A549 (cell line): Measurements from ENCODE around the gene CFAP77. TPM values are rescaled to one million over a fixed set of nuclear protein-coding genes. Genes with fewer than 3 reads are reported as not detected.

ENCODE experiments used
- ATAC-seq, 2 experiments: fragments of 200-7000 bp in 1 of 2; fragments of >200 bp in 1 of 2; cut with Nextera tagmentation in 1 of 2; cut with Tn5 transposase in 1 of 2; 3 replicates each; pipeline versions ENCODE4 v1.8.0 to v1.9.1; 2018 to 2020; ENCODE audit warnings: mild to moderate bottlenecking in 1 of 2, moderate library complexity in 1 of 2
- CTCF ChIA-PET: fragments of 300-600 bp; sonication (Branson Sonifier 250); formaldehyde crosslinking; extraction: SDS; loops from one replicate; lab custom pipeline; 2021; ENCODE audit warnings: antibody characterized with exemption, inconsistent platforms; lab: Yijun Ruan, JAX
- POLR2A ChIA-PET: fragments of 350-600 bp; formaldehyde crosslinking; extraction: SDS; loops from one replicate; lab custom pipeline; 2021; ENCODE audit warnings: antibody characterized with exemption, inconsistent platforms; lab: Yijun Ruan, JAX
- DNase-seq, 2 experiments: peaks; one replicate each; pipeline versions ENCODE4 v3.0.0 to v3.0.0-alpha.2; 2011 to 2016; ENCODE audit warnings: low read depth in 1 of 2, low spot score in 1 of 2
- FAIRE-seq: peaks from 2 replicates; lab custom pipeline; 2011; peaks lifted over from hg19 to GRCh38; lab: Jason Lieb, UNC
- H3K27ac ChIP-seq, 2 experiments: fragments of >200 bp; sonication (Bioruptor Twin); formaldehyde crosslinking; 3 replicates each; pipeline ENCODE4 v1.5.1; 2016 to 2017
- H3K4me1 ChIP-seq: fragments of >200 bp; sonication (Bioruptor Twin); formaldehyde crosslinking; 3 replicates; pipeline ENCODE4 v1.6.1; 2016
- H3K4me2 ChIP-seq: fragments of >200 bp; sonication (Bioruptor Twin); formaldehyde crosslinking; 3 replicates; pipeline ENCODE4 v1.6.1; 2016
- H3K4me3 ChIP-seq: fragments of >200 bp; sonication (Bioruptor Twin); formaldehyde crosslinking; 3 replicates; pipeline ENCODE4 v1.5.1; 2016
- H3K9me3 ChIP-seq: fragments of >200 bp; sonication (Bioruptor Twin); formaldehyde crosslinking; 3 replicates; pipeline ENCODE4 v1.6.1; 2016
- ATOH8 ChIP-seq: fragments of 250-450 bp; sonication (Bioruptor Pico); IDR thresholded peaks from 2 replicates; pipeline ENCODE4 v1.5.0; 2020; ENCODE audit warnings: low read depth, mild to moderate bottlenecking, moderate library complexity
- BHLHE40 ChIP-seq: IDR thresholded peaks from 2 replicates; pipeline ENCODE4 v1.6.1; 2012; ENCODE audit warnings: low read depth, low read length, inconsistent platforms
- CBX8 ChIP-seq: fragments of 200-600 bp; sonication (generic); IDR thresholded peaks from 2 replicates; pipeline ENCODE4 v1.6.1; 2016
- CHD2 ChIP-seq: fragments of 150-350 bp; IDR thresholded peaks from 2 replicates; pipeline ENCODE4 v1.6.1; 2014; ENCODE audit warnings: low read length; ENCODE audit not compliant: partially characterized antibody
- CHD4 ChIP-seq: fragments of 200-600 bp; sonication (generic); IDR thresholded peaks from 2 replicates; pipeline ENCODE4 v1.6.1; 2016; ENCODE audit warnings: antibody characterized with exemption, mild to moderate bottlenecking, borderline replicate concordance
- FOSB ChIP-seq: fragments of 250-450 bp; sonication (Bioruptor Pico); IDR thresholded peaks from 2 replicates; pipeline ENCODE4 v1.5.0; 2020; ENCODE audit warnings: mild to moderate bottlenecking, moderate library complexity
- FOSL2 ChIP-seq, 2 experiments: fragments of 450-650 bp in 1 of 2; fragments of >200 bp in 1 of 2; sonication (Bioruptor Twin) in 1 of 2; formaldehyde crosslinking; IDR thresholded peaks; 2 replicates each; pipeline versions ENCODE4 v1.5.0 to v1.6.1; 2016 to 2020; ENCODE audit warnings: mild to moderate bottlenecking in 1 of 2, moderate library complexity in 1 of 2
- FOXS1 ChIP-seq: fragments of 250-450 bp; sonication (Bioruptor Pico); IDR thresholded peaks from 2 replicates; pipeline ENCODE4 v1.5.0; 2020; ENCODE audit warnings: mild to moderate bottlenecking, moderate library complexity
- GATA3 ChIP-seq: IDR thresholded peaks from 2 replicates; pipeline ENCODE4 v1.6.1; 2012; ENCODE audit warnings: borderline replicate concordance
- HDAC2 ChIP-seq: fragments of 200-600 bp; sonication (generic); IDR thresholded peaks from 2 replicates; pipeline ENCODE4 v1.6.1; 2016
- HEYL ChIP-seq: fragments of 250-450 bp; sonication (Bioruptor Pico); IDR thresholded peaks from 2 replicates; pipeline ENCODE4 v1.8.0; 2021; ENCODE audit warnings: mild to moderate bottlenecking, moderate library complexity
- HOXB13 ChIP-seq: fragments of 250-450 bp; sonication (Bioruptor Pico); IDR thresholded peaks from 2 replicates; pipeline ENCODE4 v1.5.0; 2020; ENCODE audit warnings: low read depth, mild to moderate bottlenecking, moderate library complexity
- JUNB ChIP-seq: fragments of >200 bp; sonication (Bioruptor Twin); formaldehyde crosslinking; IDR thresholded peaks from 2 replicates; pipeline ENCODE4 v1.6.1; 2016
- KDM5A ChIP-seq: fragments of 200-600 bp; sonication (generic); IDR thresholded peaks from 2 replicates; pipeline ENCODE4 v1.6.1; 2016; ENCODE audit warnings: antibody characterized with exemption, mild to moderate bottlenecking
- MAFK ChIP-seq: fragments of 450-650 bp; IDR thresholded peaks from 2 replicates; pipeline ENCODE4 v1.6.1; 2014; ENCODE audit not compliant: partially characterized antibody
- MYC ChIP-seq: IDR thresholded peaks from 2 replicates; pipeline ENCODE4 v1.6.1; 2012; ENCODE audit warnings: mild to moderate bottlenecking, inconsistent platforms, low read length, improper control_type of control experiment, borderline replicate concordance
- NFE2L2 ChIP-seq: fragments of 150-350 bp; conservative IDR thresholded peaks from 2 replicates; pipeline ENCODE4 v1.6.1; 2014; ENCODE audit warnings: low read length
- NR3C1 ChIP-seq: fragments of >200 bp; sonication (Bioruptor Twin); formaldehyde crosslinking; IDR thresholded peaks from 3 replicates; pipeline ENCODE4 v1.6.1; 2017
- POLR2A ChIP-seq: IDR thresholded peaks from 2 replicates; pipeline ENCODE4 v1.6.1; 2012; ENCODE audit warnings: mild to moderate bottlenecking, low read length
- POLR2AphosphoS2 ChIP-seq: conservative IDR thresholded peaks from 2 replicates; pipeline ENCODE4 v1.6.1; 2012; ENCODE audit warnings: low read length, improper control_type of control experiment, inconsistent platforms
- RAD21 ChIP-seq, 2 experiments: fragments of >200 bp in 1 of 2; sonication (Bioruptor Twin) in 1 of 2; formaldehyde crosslinking in 1 of 2; IDR thresholded peaks in 1 of 2; conservative IDR thresholded peaks in 1 of 2; 2 replicates in 1 of 2; 3 replicates in 1 of 2; pipeline ENCODE4 v1.6.1; 2012 to 2018; ENCODE audit warnings: inconsistent platforms in 1 of 2
- RARB ChIP-seq: fragments of 250-450 bp; sonication (Bioruptor Pico); IDR thresholded peaks from 2 replicates; pipeline ENCODE4 v1.8.0; 2021; ENCODE audit warnings: mild to moderate bottlenecking, moderate library complexity
- RFX5 ChIP-seq: fragments of 450-650 bp; IDR thresholded peaks from 2 replicates; pipeline ENCODE4 v1.7.1; 2014; ENCODE audit warnings: antibody characterized with exemption, mild to moderate bottlenecking, moderate library complexity
- RNF2 ChIP-seq: fragments of 200-600 bp; sonication (generic); IDR thresholded peaks from 2 replicates; pipeline ENCODE4 v1.6.1; 2016; ENCODE audit warnings: low read depth, mild to moderate bottlenecking, antibody characterized with exemption, moderate library complexity, borderline replicate concordance
- SMC3 ChIP-seq: fragments of >200 bp; sonication (Bioruptor Twin); formaldehyde crosslinking; IDR thresholded peaks from 3 replicates; pipeline ENCODE4 v1.6.1; 2018; ENCODE audit warnings: inconsistent platforms
- WGBS: methylation state at CpG from one replicate; pipeline ENCODE4 v1.1.6; 2017; ENCODE audit errors: missing lambda C conversion rate; 5-methylcytosine and 5-hydroxymethylcytosine counted together
- polyA plus RNA-seq, 4 experiments: library from polyadenylated mRNA; depleted of rRNA in 3 of 4; stranded (reverse); fragments of >200 nt; fragmentation: RNase III in 1 of 4; extraction: RNeasy Plus Mini Kit Qiagen cat#74134 plus additional on column Dnase treatment in 1 of 4; gene quantifications; 2 replicates in 3 of 4; 3 replicates in 1 of 4; pipeline ENCODE4 v1.2.3, GENCODE V29; 2011 to 2017
- TF ChIP-seq, protein P1 (sequence below): fragments of >200 bp; sonication (Bioruptor Twin); formaldehyde crosslinking; IDR thresholded peaks from 3 replicates; pipeline ENCODE4 v1.5.1; 2016
- TF ChIP-seq, protein P2 (sequence below): IDR thresholded peaks from 2 replicates; pipeline ENCODE4 v1.6.1; 2012
- TF ChIP-seq, protein P3 (sequence below): fragments of >200 bp; sonication (Bioruptor Twin); formaldehyde crosslinking; IDR thresholded peaks from 2 replicates; pipeline ENCODE4 v1.6.1; 2016

The CFAP77 gene
- polyA plus RNA-seq, 2 of the 4 experiments (the other 2 are of a cell fraction) = 0.05 TPM; not detected in 1

DNA sequence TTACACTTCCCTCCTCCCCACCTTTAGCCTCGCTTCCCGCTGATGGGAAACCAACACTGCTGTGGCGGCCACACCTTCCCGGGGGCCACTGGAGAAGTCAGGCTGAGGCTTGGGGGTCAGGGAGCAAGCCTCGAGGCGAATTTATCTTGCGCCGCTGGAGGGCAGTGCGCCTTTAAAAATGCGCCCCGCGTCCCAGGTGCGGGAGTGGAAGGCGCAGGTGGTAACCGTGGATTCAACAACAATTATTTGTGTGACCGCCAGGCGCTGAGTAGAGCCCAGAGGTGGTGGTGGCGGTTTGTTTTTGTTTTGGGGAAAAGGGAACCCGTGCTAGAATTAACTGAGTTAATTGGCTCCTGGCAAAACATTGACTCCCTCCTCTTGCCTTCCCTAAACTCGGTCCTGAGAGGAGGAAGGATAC, 1.1 kb downstream of the CFAP77 start:
- CTCF ChIA-PET = interaction anchor here (1.0 to 1.7 kb wide), 7 partner anchors 70 to 192 kb away, joined by 3 to 12 read pairs (median 3); no protein-coding TSS in a partner anchor
- Histone ChIP-seq H3K4me2 (peak overlapping the region; percentile 92), H3K4me3 (no peak overlapping the region; the same call in 2 of the 3 replicates), H3K9me3 (peaks cover 15% of the 10 kb centered on the region), H3K4me1 (peaks cover 8% of the 10 kb centered on the region; the same call in 1 of the 3 replicates), H3K27ac (no peak overlapping the region)
- POLR2A ChIA-PET = no interaction called here
- no peak for TF ChIP-seq HOXB13 (CRISPR knock-in tag)
- TF ChIP-seq KDM5A = no peak
- no peak for TF ChIP-seq POLR2A
- no peak for TF ChIP-seq NR3C1
- TF ChIP-seq JUNB = no peak
- peak; percentile 68 for TF ChIP-seq SMC3
- no peak for TF ChIP-seq FOXS1 (CRISPR knock-in tag)
- no peak for TF ChIP-seq CBX8
- TF ChIP-seq RAD21 (conservative IDR thresholded peaks at IDR 0.05 in 1 of 2, IDR thresholded peaks at IDR 0.05 in 1 of 2) = peak; percentile 88 to 90
- TF ChIP-seq BHLHE40 = no peak
- TF ChIP-seq, protein P1, sequence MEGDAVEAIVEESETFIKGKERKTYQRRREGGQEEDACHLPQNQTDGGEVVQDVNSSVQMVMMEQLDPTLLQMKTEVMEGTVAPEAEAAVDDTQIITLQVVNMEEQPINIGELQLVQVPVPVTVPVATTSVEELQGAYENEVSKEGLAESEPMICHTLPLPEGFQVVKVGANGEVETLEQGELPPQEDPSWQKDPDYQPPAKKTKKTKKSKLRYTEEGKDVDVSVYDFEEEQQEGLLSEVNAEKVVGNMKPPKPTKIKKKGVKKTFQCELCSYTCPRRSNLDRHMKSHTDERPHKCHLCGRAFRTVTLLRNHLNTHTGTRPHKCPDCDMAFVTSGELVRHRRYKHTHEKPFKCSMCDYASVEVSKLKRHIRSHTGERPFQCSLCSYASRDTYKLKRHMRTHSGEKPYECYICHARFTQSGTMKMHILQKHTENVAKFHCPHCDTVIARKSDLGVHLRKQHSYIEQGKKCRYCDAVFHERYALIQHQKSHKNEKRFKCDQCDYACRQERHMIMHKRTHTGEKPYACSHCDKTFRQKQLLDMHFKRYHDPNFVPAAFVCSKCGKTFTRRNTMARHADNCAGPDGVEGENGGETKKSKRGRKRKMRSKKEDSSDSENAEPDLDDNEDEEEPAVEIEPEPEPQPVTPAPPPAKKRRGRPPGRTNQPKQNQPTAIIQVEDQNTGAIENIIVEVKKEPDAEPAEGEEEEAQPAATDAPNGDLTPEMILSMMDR = peak; percentile 76
- TF ChIP-seq CHD2 = no peak
- TF ChIP-seq HEYL = no peak
- no peak for TF ChIP-seq RNF2
- no peak for TF ChIP-seq MYC
- no peak for FAIRE-seq
- 3% methylated on average over 20 of the region's 20 CpGs for WGBS
- DNase-seq = peak; percentile 69 to 73
- ATAC-seq = peak; percentile 61 to 77

GRCh38 chr9:132412089-132412488, 2.1 kb downstream of the CFAP77 start:
- peak in 1 of 2 experiments; percentile 16; a peak in 1 of 6 replicates for ATAC-seq
- peaks cover 6% of the 10 kb centered on the region; the same call in 1 of the 3 replicates for H3K4me1 ChIP-seq
- FAIRE-seq = no peak
- peaks cover 15% of the 10 kb centered on the region for H3K9me3 ChIP-seq
- peak in 1 of 2 experiments; percentile 27 for DNase-seq
- 25% methylated on average over 8 of the region's 8 CpGs for WGBS
- ChIA-PET POLR2A (no interaction called here), CTCF (interaction anchor here (0.6 to 3.8 kb wide), 10 partner anchors 20 to 561 kb away, joined by 3 to 28 read pairs (median 4); no protein-coding TSS in a partner anchor)
- H3K4me2 ChIP-seq = no peak overlapping the region
- no peak overlapping the region for H3K27ac ChIP-seq
- H3K4me3 ChIP-seq = no peak overlapping the region
- TF ChIP-seq RAD21 (conservative IDR thresholded peaks at IDR 0.05 in 1 of 2, IDR thresholded peaks at IDR 0.05 in 1 of 2) (peak; percentile 15 to 26; a peak in 1 of 5 replicates), FOSL2 (IDR thresholded peaks at IDR 0.05) (no peak), FOSL2 (CRISPR knock-in tag; IDR thresholded peaks at IDR 0.05) (0 out of 2 replicates have a peak, but pooled peaks have one; percentile 37), POLR2AphosphoS2 (no peak)
- TF ChIP-seq, protein P1 = peak; percentile 31; the same call in 1 of the 3 replicates

DNA sequence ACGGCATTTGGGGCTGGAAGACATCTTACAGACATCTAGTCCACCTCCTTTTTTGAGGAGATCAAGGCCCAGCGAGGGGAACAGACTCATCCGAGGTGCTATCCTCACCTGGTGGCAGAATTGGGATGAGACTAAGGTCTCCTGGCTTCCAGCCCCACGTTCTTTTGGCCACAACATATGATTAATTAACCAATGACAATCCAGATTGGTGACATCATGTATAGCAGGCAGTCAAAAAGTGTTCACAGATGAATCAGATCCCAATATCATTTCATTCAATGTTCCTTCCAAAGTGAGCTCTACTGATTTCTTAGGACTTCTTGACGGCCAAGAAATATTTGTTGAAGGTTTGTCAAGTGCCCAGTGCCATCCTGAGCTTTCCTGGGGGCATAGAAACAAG, 3.9 kb downstream of the CFAP77 start:
- no peak for TF ChIP-seq CHD4
- TF ChIP-seq NFE2L2 = no peak
- no peak for TF ChIP-seq FOSB (CRISPR knock-in tag)
- no peak for TF ChIP-seq GATA3
- TF ChIP-seq RARB (CRISPR knock-in tag) = no peak
- no peak for TF ChIP-seq HDAC2
- no peak for TF ChIP-seq ATOH8
- TF ChIP-seq, protein P2, sequence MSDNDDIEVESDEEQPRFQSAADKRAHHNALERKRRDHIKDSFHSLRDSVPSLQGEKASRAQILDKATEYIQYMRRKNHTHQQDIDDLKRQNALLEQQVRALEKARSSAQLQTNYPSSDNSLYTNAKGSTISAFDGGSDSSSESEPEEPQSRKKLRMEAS = no peak
- TF ChIP-seq HOXB13 (CRISPR knock-in tag) = no peak
- TF ChIP-seq MAFK = no peak
- TF ChIP-seq RFX5 = no peak
- TF ChIP-seq FOSL2 (IDR thresholded peaks at IDR 0.05) = no peak
- no peak for TF ChIP-seq FOSL2 (CRISPR knock-in tag; IDR thresholded peaks at IDR 0.05)
- TF ChIP-seq, protein P3, sequence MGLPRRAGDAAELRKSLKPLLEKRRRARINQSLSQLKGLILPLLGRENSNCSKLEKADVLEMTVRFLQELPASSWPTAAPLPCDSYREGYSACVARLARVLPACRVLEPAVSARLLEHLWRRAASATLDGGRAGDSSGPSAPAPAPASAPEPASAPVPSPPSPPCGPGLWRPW = no peak
- WGBS = 9% methylated on average over 5 of the region's 5 CpGs
- ATAC-seq (no peak), DNase-seq (no peak), FAIRE-seq (no peak)
- H3K27ac ChIP-seq = no peak overlapping the region
- peaks cover 15% of the 10 kb centered on the region for H3K9me3 ChIP-seq
- ChIA-PET POLR2A (no interaction called here), CTCF (interaction anchor here (0.6 to 3.8 kb wide), 8 partner anchors 13 to 559 kb away, joined by 3 to 28 read pairs (median 4); partner anchors contain the start of gene BARHL1)
- peaks cover 5% of the 10 kb centered on the region; the same call in 1 of the 3 replicates for H3K4me1 ChIP-seq
- H3K4me3 ChIP-seq = no peak overlapping the region
- no peak overlapping the region for H3K4me2 ChIP-seq
